K562 (cell line): Measurements from ENCODE around the gene PRR15L. TPM values are rescaled to one million over a fixed set of nuclear protein-coding genes. Genes with fewer than 3 reads are reported as not detected.

Experiments used
- ATAC-seq: fragments of 200-7000 bp; cut with Tn5 transposase; 3 replicates; pipeline ENCODE4 v1.9.1; 2020; ENCODE audit warnings: moderate library complexity
- BruUV-seq: library from RNA; stranded (reverse); fragments of 400-500 nt; replicated peaks from 2 replicates; lab custom pipeline; 2021; lab: Mats Ljungman, UMichigan
- CTCF ChIA-PET: fragments of 300-600 bp; formaldehyde crosslinking; extraction: SDS; loops from one replicate; lab custom pipeline; 2021; ENCODE audit warnings: low intra/inter-chr PET ratio; lab: Yijun Ruan, JAX
- POLR2A ChIA-PET: fragments of 300-600, 350-650 bp; sonication (Branson Sonifier 250); formaldehyde crosslinking; extraction: SDS; loops from one replicate; lab custom pipeline; 2021; ENCODE audit warnings: antibody characterized with exemption, inconsistent platforms; lab: Yijun Ruan, JAX
- DNase-seq, 4 experiments: peaks; one replicate each; pipeline versions ENCODE4 v3.0.0 to v3.0.0-alpha.2; 2011 to 2018; ENCODE audit warnings: low spot score in 3 of 4, mixed read lengths in 3 of 4; ENCODE audit errors: extremely low read depth in 1 of 4
- FAIRE-seq: peaks from 2 replicates; lab custom pipeline; 2011; peaks lifted over from hg19 to GRCh38; lab: Jason Lieb, UNC
- H2AFZ ChIP-seq: 2 replicates; pipeline ENCODE4 v1.6.0; 2011; ENCODE audit warnings: low read depth, low read length, control low read depth, inconsistent platforms
- H3K27ac ChIP-seq: fragments of 200-600 bp; 3 replicates; pipeline ENCODE4 v1.8.0; 2011; ENCODE audit warnings: low read depth, mild to moderate bottlenecking, control low read depth, inconsistent platforms, low read length, moderate library complexity, mixed read lengths; ENCODE audit errors: extremely low read depth
- H3K27me3 ChIP-seq, 2 experiments: fragments of 300-600 bp in 1 of 2; 2 replicates in 1 of 2; 3 replicates in 1 of 2; pipeline versions ENCODE4 v1.6.0 to v1.8.0; 2011; ENCODE audit warnings: inconsistent platforms in 2 of 2, low read length in 2 of 2, mild to moderate bottlenecking in 1 of 2, mixed read lengths in 1 of 2, moderate library complexity in 1 of 2; ENCODE audit not compliant: control insufficient read depth in 2 of 2, insufficient read depth in 2 of 2
- H3K36me3 ChIP-seq: fragments of 300-600 bp; 3 replicates; pipeline ENCODE4 v1.8.0; 2011; ENCODE audit warnings: mild to moderate bottlenecking, low read length, inconsistent platforms; ENCODE audit not compliant: control insufficient read depth, insufficient read depth
- H3K4me1 ChIP-seq, 2 experiments: fragments of 200-600 bp in 1 of 2; replicated peaks in 1 of 2; 2 replicates in 1 of 2; 3 replicates in 1 of 2; pipeline versions ENCODE4 v1.5.1 to v1.8.0; 2011; ENCODE audit warnings: inconsistent platforms in 2 of 2, low read length in 2 of 2, mild to moderate bottlenecking in 1 of 2, mixed read lengths in 1 of 2, moderate library complexity in 1 of 2; ENCODE audit not compliant: control insufficient read depth in 2 of 2, insufficient read depth in 2 of 2
- H3K4me2 ChIP-seq: 2 replicates; pipeline ENCODE4 v1.6.1; 2011; ENCODE audit warnings: low read length, control low read depth, inconsistent platforms, mixed read lengths; ENCODE audit not compliant: insufficient read depth
- H3K4me3 ChIP-seq: fragments of 200-600 bp; sonication (generic), shearing (Covaris generic); 2 replicates; pipeline ENCODE4 v1.5.1; 2016; ENCODE audit warnings: control low read depth, inconsistent platforms
- H3K79me2 ChIP-seq: fragments of 200-600 bp; 3 replicates; pipeline ENCODE4 v1.8.0; 2011; ENCODE audit warnings: low read length, inconsistent platforms; ENCODE audit not compliant: control insufficient read depth, insufficient read depth
- H3K9ac ChIP-seq, 2 experiments: 2 replicates each; pipeline versions ENCODE4 v1.6.0 to v1.6.1; 2011; ENCODE audit warnings: low read depth in 2 of 2, low read length in 2 of 2, control low read depth in 1 of 2, inconsistent platforms in 1 of 2, mild to moderate bottlenecking in 1 of 2, mixed read lengths in 1 of 2; ENCODE audit not compliant: insufficient read depth in 1 of 2
- H3K9me1 ChIP-seq: one replicate; pipeline ENCODE4 v1.6.0; 2011; ENCODE audit warnings: inconsistent platforms, mild to moderate bottlenecking, low read length, moderate library complexity; ENCODE audit not compliant: control insufficient read depth, insufficient read depth
- H3K9me3 ChIP-seq: replicated peaks from 2 replicates; pipeline ENCODE4 v1.5.1; 2011; ENCODE audit warnings: low read depth, low read length, inconsistent platforms; ENCODE audit not compliant: control insufficient read depth, insufficient read depth
- H4K20me1 ChIP-seq: replicated peaks from 2 replicates; pipeline ENCODE4 v1.6.1; 2011; ENCODE audit warnings: low read length, inconsistent platforms, mixed read lengths; ENCODE audit not compliant: control insufficient read depth, insufficient read depth
- ARID4B ChIP-seq: sonication (generic); formaldehyde crosslinking; IDR thresholded peaks from 2 replicates; pipeline ENCODE4 v1.8.0; 2022; ENCODE audit warnings: mild to moderate bottlenecking, missing genetic modification reagents
- GTF2A2 ChIP-seq: IDR thresholded peaks from 2 replicates; pipeline ENCODE4 v1.6.1; 2016; ENCODE audit warnings: mild to moderate bottlenecking, missing genetic modification characterization, missing compliant biosample characterization
- POLR2G ChIP-seq: fragments of 200-400 bp; formaldehyde crosslinking; IDR thresholded peaks from 2 replicates; pipeline ENCODE4 v1.6.1; 2017; ENCODE audit warnings: low read depth, mild to moderate bottlenecking, antibody characterized with exemption, low read length, moderate library complexity
- ZBTB17 ChIP-seq: fragments of 450-650 bp; formaldehyde crosslinking; IDR thresholded peaks from 2 replicates; pipeline ENCODE4 v1.4.0; 2020; ENCODE audit warnings: mild to moderate bottlenecking
- ZBTB33 ChIP-seq: sonication (generic); formaldehyde crosslinking; IDR thresholded peaks from 2 replicates; pipeline ENCODE4 v1.8.1; 2023; ENCODE audit warnings: mild to moderate bottlenecking, missing genetic modification reagents
- WGBS: fragments of 100-300 bp; shearing (Covaris generic); methylation state at CpG from one replicate; pipeline ENCODE4 v1.1.6; 2016; ENCODE audit warnings: low coverage, mixed read lengths; ENCODE audit not compliant: insufficient coverage; ENCODE audit errors: missing lambda C conversion rate; 5-methylcytosine and 5-hydroxymethylcytosine counted together
- in situ Hi-C: fragments of 300-500 bp; cut with MboI; formaldehyde crosslinking; loops from 4 replicates; pipeline ENCODE4 v1.15.0; 2018; ENCODE audit warnings: inconsistent platforms, mixed read lengths
- intact Hi-C: fragments of 100-400 bp; cut with micrococcal nuclease; formaldehyde crosslinking; loops from 2 replicates; pipeline ENCODE4 v1.14.2; 2022
- polyA plus RNA-seq, 8 experiments: library from polyadenylated mRNA; depleted of rRNA in 4 of 8; stranded (reverse) in 5 of 8; unstranded in 3 of 8; fragments of >200 nt; fragmentation: Nextera tagmentation in 2 of 8; fragmentation: Illumina TruSeq in 1 of 8; extraction: Ambion mirVana in 2 of 8; extraction: Trizol in 1 of 8; gene quantifications; 2 replicates each; pipeline versions ENCODE4 v1.2.1 to v1.2.3, GENCODE V29; 2011 to 2014; ENCODE audit warnings: inconsistent platforms in 1 of 8, missing spikeins in 1 of 8
- total RNA-seq, 7 experiments: library from RNA; depleted of rRNA in 6 of 7; stranded (reverse); fragments of >200 nt in 6 of 7; fragmentation: Illumina TruSeq in 2 of 7; extraction: Trizol in 2 of 7; gene quantifications; 2 replicates each; pipeline versions ENCODE4 v1.2.1 to v1.2.3, GENCODE V29; 2011 to 2021; ENCODE audit warnings: low replicate concordance in 1 of 7

PRR15L gene
- total and polyA plus RNA-seq, 9 of the 15 experiments (the other 6 are each of a cell fraction or from before 2014, with no cell fraction given), result 0.03 TPM; not detected in 8

- Histone ChIP-seq H2AFZ (no peak overlapping the region), H3K36me3 (peaks cover 20% of the 10 kb centered on the region), H3K9me3 (no peaks in the 10 kb centered on the region), H3K9ac (no peak overlapping the region), H3K79me2 (no peaks in the 10 kb centered on the region), H4K20me1 (no peaks in the 10 kb centered on the region), H3K27me3 (no peaks in the 10 kb centered on the region), H3K27ac (no peak overlapping the region), H3K4me3 (no peak overlapping the region), H3K9me1 (no peaks in the 10 kb centered on the region), H3K4me2 (no peak overlapping the region), H3K4me1 (no peaks in the 10 kb centered on the region)
- in situ Hi-C loops (no loop called here), intact Hi-C loops (no loop called here)
- FAIRE-seq, result no peak
- TF ChIP-seq GTF2A2, result no peak
- no peak for TF ChIP-seq ARID4B (CRISPR knock-in tag)
- TF ChIP-seq ZBTB17 (CRISPR knock-in tag), result no peak
- no peak for TF ChIP-seq ZBTB33 (CRISPR knock-in tag)
- TF ChIP-seq POLR2G, result no peak
- WGBS, result 49% methylated on average over 3 of the region's 4 CpGs
- ChIA-PET POLR2A (interaction anchor here (0.7 to 1.3 kb wide), 3 partner anchors 9 to 241 kb away, joined by 3 to 4 read pairs (median 3); no protein-coding TSS in a partner anchor), CTCF (no interaction called here)
- BruUV-seq, result no TSS peak
- no peak for ATAC-seq
- DNase-seq, result no peak
Observed at GRCh38 chr17:47914306-47914948, 43.3 kb downstream of the PRR15L start.
